Measurements from ENCODE around the gene LYRM9.

The LYRM9 gene

DNA sequence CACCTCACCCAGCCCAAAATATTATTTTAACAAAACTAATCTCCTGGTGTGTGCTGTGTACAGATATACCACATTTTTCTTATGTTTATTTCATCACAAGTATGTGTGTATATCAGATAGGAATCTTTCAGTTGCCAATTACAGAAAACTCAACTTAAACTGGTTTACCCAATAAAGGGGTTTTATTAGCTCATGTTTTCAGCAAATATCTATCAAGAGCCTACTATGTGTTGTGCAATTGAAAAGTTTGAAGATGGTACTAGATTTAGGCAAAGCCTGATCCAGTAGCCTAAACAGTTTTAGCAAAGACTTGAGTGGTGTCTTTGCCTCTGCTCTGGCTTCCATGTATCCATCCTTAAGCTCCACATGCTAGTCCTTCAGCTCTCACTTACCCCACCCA lies 45.1 kb upstream of the LYRM9 start:
- DNase-seq (ENCODE audit: low spot score) (no peak), ATAC-seq (ENCODE audit: low read depth) (no peak)
- H3K4me1 ChIP-seq (ENCODE audit: insufficient read depth, poor library complexity, severe bottlenecking), result no peaks in the 10 kb centered on the region
- TF ChIP-seq, protein P1, sequence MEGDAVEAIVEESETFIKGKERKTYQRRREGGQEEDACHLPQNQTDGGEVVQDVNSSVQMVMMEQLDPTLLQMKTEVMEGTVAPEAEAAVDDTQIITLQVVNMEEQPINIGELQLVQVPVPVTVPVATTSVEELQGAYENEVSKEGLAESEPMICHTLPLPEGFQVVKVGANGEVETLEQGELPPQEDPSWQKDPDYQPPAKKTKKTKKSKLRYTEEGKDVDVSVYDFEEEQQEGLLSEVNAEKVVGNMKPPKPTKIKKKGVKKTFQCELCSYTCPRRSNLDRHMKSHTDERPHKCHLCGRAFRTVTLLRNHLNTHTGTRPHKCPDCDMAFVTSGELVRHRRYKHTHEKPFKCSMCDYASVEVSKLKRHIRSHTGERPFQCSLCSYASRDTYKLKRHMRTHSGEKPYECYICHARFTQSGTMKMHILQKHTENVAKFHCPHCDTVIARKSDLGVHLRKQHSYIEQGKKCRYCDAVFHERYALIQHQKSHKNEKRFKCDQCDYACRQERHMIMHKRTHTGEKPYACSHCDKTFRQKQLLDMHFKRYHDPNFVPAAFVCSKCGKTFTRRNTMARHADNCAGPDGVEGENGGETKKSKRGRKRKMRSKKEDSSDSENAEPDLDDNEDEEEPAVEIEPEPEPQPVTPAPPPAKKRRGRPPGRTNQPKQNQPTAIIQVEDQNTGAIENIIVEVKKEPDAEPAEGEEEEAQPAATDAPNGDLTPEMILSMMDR (IDR thresholded peaks at IDR 0.05; ENCODE audit: poor library complexity, severe bottlenecking), result no peak
- H3K4me3 ChIP-seq (ENCODE audit: severe bottlenecking), result no peak overlapping the region
- no peaks in the 10 kb centered on the region for H3K27me3 ChIP-seq (ENCODE audit: insufficient read depth, poor library complexity, severe bottlenecking)
- no peak overlapping the region for H3K27ac ChIP-seq (ENCODE audit: poor library complexity, severe bottlenecking)
- no peaks in the 10 kb centered on the region for H3K36me3 ChIP-seq (ENCODE audit: low read depth)
- H3K9me3 ChIP-seq (ENCODE audit: severe bottlenecking), result no peaks in the 10 kb centered on the region

DNA sequence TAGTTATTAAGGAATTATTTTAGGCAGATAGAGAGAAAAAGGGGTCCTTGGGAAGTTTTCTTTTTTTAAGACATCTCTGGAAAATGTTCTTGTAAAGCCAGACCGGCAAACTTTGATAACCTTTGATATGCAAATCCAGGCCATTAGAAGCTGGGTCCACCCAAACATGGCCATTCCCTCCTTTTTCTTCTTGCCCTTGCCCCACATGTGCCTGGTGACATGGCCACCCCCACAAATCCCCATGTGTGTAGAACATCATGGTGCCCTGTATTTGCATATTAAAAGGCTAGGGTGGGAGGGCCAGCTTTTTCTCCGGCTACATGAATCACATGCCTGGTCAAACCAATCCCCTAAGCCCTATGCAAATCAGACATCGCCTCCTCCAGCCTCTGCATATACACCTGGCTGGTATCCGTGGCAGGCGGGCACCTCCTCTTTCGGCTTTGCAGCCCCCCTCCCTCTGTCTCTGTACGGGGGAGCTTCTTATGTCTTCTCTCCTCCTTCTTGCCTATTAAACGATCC lies 43.9 kb upstream of the LYRM9 start:
- H3K27ac ChIP-seq (ENCODE audit: poor library complexity, severe bottlenecking), result no peak overlapping the region
- DNase-seq (ENCODE audit: low spot score) (no peak), ATAC-seq (ENCODE audit: low read depth) (no peak)
- H3K4me1 ChIP-seq (ENCODE audit: insufficient read depth, poor library complexity, severe bottlenecking), result no peaks in the 10 kb centered on the region
- no peaks in the 10 kb centered on the region for H3K27me3 ChIP-seq (ENCODE audit: insufficient read depth, poor library complexity, severe bottlenecking)
- H3K36me3 ChIP-seq (ENCODE audit: low read depth), result no peaks in the 10 kb centered on the region
- no peaks in the 10 kb centered on the region for H3K9me3 ChIP-seq (ENCODE audit: severe bottlenecking)
- H3K4me3 ChIP-seq (ENCODE audit: severe bottlenecking), result no peak overlapping the region
- TF ChIP-seq, protein P1 (IDR thresholded peaks at IDR 0.05; ENCODE audit: poor library complexity, severe bottlenecking), result no peak

DNA sequence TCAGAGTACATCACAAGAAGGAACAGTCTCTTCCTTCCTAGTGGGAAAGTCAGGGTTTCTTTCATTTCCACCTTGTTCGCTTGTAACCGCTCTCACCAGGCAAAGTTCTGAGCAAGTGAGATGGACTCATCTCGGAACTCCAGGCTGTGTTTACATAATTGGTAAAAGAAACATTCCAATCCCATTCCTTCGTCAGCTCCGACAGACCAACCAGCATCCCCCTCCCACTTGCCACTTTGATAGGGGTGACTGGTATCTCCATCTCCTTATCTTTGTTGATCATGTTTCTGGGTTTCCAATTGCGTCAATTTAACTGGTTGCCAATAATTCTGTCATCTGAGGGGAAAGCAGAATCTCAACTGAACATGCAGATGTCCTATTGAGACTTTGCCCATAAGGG lies 36.8 kb upstream of the LYRM9 start:
- Histone ChIP-seq H3K4me3 (ENCODE audit: severe bottlenecking) (no peak overlapping the region), H3K27me3 (ENCODE audit: insufficient read depth, poor library complexity, severe bottlenecking) (no peaks in the 10 kb centered on the region), H3K4me1 (ENCODE audit: insufficient read depth, poor library complexity, severe bottlenecking) (no peaks in the 10 kb centered on the region), H3K36me3 (ENCODE audit: low read depth) (no peaks in the 10 kb centered on the region), H3K27ac (ENCODE audit: poor library complexity, severe bottlenecking) (no peak overlapping the region), H3K9me3 (ENCODE audit: severe bottlenecking) (no peaks in the 10 kb centered on the region)
- ATAC-seq (ENCODE audit: low read depth) (no peak), DNase-seq (ENCODE audit: low spot score) (no peak)
- TF ChIP-seq, protein P1 (IDR thresholded peaks at IDR 0.05; ENCODE audit: poor library complexity, severe bottlenecking), result no peak

DNA sequence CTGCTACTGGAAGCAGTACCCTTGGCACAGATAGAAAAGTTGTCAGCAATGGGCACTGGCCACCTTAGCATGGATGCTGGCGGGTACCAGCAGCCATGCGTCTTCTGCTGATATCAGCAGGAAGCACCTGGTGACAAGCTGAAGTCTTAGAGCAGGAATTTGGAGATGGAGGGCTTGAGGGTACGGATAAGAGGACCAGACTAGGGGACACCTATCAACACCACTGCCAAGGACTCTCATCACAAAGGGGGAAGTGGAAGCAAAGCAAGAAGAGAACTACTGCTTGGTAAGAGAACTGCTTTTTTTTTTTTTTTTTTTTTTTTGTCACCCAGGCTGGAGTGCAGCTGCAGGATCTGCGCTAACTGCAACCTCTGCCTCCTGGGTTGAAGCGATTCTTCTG lies 35.4 kb upstream of the LYRM9 start:
- ATAC-seq (ENCODE audit: low read depth) (no peak), DNase-seq (ENCODE audit: low spot score) (no peak)

DNA sequence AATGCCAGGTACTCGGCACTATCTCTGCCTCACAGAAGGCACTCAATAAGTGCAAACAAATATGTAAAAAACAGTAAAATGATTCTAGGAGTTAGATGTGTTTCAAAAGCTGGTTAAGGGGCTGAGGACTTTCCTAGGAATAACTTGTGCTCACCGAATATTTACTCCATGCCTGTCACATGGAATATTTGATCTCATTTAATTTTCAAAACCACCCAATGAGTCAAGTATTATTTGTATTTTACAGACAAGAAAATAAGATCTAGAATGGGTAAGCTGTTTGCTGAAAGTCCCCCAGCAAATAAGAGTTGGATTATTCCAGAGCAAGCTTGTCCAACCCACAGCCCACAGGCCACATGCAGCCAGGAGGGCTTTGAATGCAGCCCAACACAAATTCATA lies 34.6 kb upstream of the LYRM9 start:
- Histone ChIP-seq H3K36me3 (ENCODE audit: low read depth) (no peaks in the 10 kb centered on the region), H3K4me1 (ENCODE audit: insufficient read depth, poor library complexity, severe bottlenecking) (no peaks in the 10 kb centered on the region), H3K9me3 (ENCODE audit: severe bottlenecking) (no peaks in the 10 kb centered on the region), H3K4me3 (ENCODE audit: severe bottlenecking) (no peak overlapping the region), H3K27ac (ENCODE audit: poor library complexity, severe bottlenecking) (no peak overlapping the region), H3K27me3 (ENCODE audit: insufficient read depth, poor library complexity, severe bottlenecking) (no peaks in the 10 kb centered on the region)
- TF ChIP-seq, protein P1 (IDR thresholded peaks at IDR 0.05; ENCODE audit: poor library complexity, severe bottlenecking), result no peak
- no peak for ATAC-seq (ENCODE audit: low read depth)
- no peak for DNase-seq (ENCODE audit: low spot score)

More for the DNA sequence above, 35.4 kb upstream of the LYRM9 start:
- Histone ChIP-seq H3K27ac (ENCODE audit: poor library complexity, severe bottlenecking) (no peak overlapping the region), H3K4me1 (ENCODE audit: insufficient read depth, poor library complexity, severe bottlenecking) (no peaks in the 10 kb centered on the region), H3K4me3 (ENCODE audit: severe bottlenecking) (no peak overlapping the region), H3K36me3 (ENCODE audit: low read depth) (no peaks in the 10 kb centered on the region), H3K9me3 (ENCODE audit: severe bottlenecking) (no peaks in the 10 kb centered on the region), H3K27me3 (ENCODE audit: insufficient read depth, poor library complexity, severe bottlenecking) (no peaks in the 10 kb centered on the region)
- TF ChIP-seq, protein P1 (IDR thresholded peaks at IDR 0.05; ENCODE audit: poor library complexity, severe bottlenecking), result no peak

Data from RWPE2 (cell line).